ENCODE measurements around the gene RNF168.

Gene RNF168

GRCh38 chr3:196546537-196546936, 43.0 kb upstream of the RNF168 start:
- no peaks in the 10 kb centered on the region for H3K27me3 ChIP-seq (ENCODE audit: insufficient read depth, poor library complexity, severe bottlenecking)
- ATAC-seq (ENCODE audit: low read depth) (no peak), DNase-seq (ENCODE audit: low spot score) (no peak)
- H3K4me1 ChIP-seq (ENCODE audit: insufficient read depth, poor library complexity, severe bottlenecking) = no peaks in the 10 kb centered on the region
- peaks cover 5% of the 10 kb centered on the region for H3K9me3 ChIP-seq (ENCODE audit: severe bottlenecking)
- no peak overlapping the region for H3K27ac ChIP-seq (ENCODE audit: poor library complexity, severe bottlenecking)
- H3K36me3 ChIP-seq (ENCODE audit: low read depth) = no peaks in the 10 kb centered on the region
- no peak overlapping the region for H3K4me3 ChIP-seq (ENCODE audit: severe bottlenecking)
- TF ChIP-seq CTCF (IDR thresholded peaks at IDR 0.05; ENCODE audit: poor library complexity, severe bottlenecking) = no peak

GRCh38 chr3:196544491-196544992, 41.0 kb upstream of the RNF168 start:
- DNase-seq (ENCODE audit: low spot score) = no peak
- H3K27me3 ChIP-seq (ENCODE audit: insufficient read depth, poor library complexity, severe bottlenecking) = no peaks in the 10 kb centered on the region
- no peaks in the 10 kb centered on the region for H3K36me3 ChIP-seq (ENCODE audit: low read depth)
- no peak overlapping the region for H3K27ac ChIP-seq (ENCODE audit: poor library complexity, severe bottlenecking)
- no peak for TF ChIP-seq CTCF (IDR thresholded peaks at IDR 0.05; ENCODE audit: poor library complexity, severe bottlenecking)
- no peak for ATAC-seq (ENCODE audit: low read depth)
- no peak overlapping the region for H3K4me3 ChIP-seq (ENCODE audit: severe bottlenecking)
- H3K4me1 ChIP-seq (ENCODE audit: insufficient read depth, poor library complexity, severe bottlenecking) = no peaks in the 10 kb centered on the region
- peaks cover 1% of the 10 kb centered on the region for H3K9me3 ChIP-seq (ENCODE audit: severe bottlenecking)

GRCh38 chr3:196541684-196542445, 38.3 kb upstream of the RNF168 start:
- H3K4me3 ChIP-seq (ENCODE audit: severe bottlenecking) = no peak overlapping the region
- DNase-seq (ENCODE audit: low spot score) = no peak
- no peak for ATAC-seq (ENCODE audit: low read depth)
- H3K9me3 ChIP-seq (ENCODE audit: severe bottlenecking) = no peaks in the 10 kb centered on the region
- no peaks in the 10 kb centered on the region for H3K36me3 ChIP-seq (ENCODE audit: low read depth)
- TF ChIP-seq CTCF (IDR thresholded peaks at IDR 0.05; ENCODE audit: poor library complexity, severe bottlenecking) = no peak
- no peaks in the 10 kb centered on the region for H3K4me1 ChIP-seq (ENCODE audit: insufficient read depth, poor library complexity, severe bottlenecking)
- H3K27me3 ChIP-seq (ENCODE audit: insufficient read depth, poor library complexity, severe bottlenecking) = no peaks in the 10 kb centered on the region
- no peak overlapping the region for H3K27ac ChIP-seq (ENCODE audit: poor library complexity, severe bottlenecking)

DNA sequence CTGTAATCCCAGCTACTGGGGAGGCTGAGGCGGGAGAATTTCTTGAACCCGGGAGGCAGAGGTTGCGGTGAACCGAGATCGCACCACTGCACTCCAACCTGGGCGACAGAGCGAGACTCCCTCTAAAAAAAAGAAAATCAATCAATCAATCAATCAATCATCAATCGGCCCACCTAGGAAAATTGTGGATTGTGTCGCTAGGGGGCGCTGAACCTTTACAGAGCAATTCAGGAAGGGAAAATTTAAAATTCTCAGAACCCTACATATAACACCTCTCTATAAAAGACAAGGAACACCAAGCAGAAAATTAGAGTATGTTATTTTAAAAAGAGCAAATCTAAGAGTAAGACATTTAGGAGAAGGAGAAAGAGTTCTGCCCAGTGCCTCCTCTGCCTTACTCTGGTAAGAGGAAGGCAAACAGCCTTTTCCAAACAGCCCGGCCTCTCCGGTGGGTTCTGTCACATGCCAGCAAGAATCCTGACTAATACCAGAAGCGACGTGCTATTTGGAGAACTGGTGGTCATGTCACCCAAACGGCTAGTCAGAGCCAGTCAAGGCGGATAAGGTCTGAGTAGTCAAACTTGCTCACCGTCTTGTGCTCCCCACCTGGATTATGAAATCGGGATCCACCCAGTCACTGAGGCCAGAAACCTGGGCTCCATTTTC, 33.9 kb upstream of the RNF168 start:
- peak; percentile 87 for TF ChIP-seq CTCF (IDR thresholded peaks at IDR 0.05; ENCODE audit: poor library complexity, severe bottlenecking)

More for the DNA sequence above, 33.9 kb upstream of the RNF168 start:
- Histone ChIP-seq H3K9me3 (ENCODE audit: severe bottlenecking) (no peaks in the 10 kb centered on the region), H3K27me3 (ENCODE audit: insufficient read depth, poor library complexity, severe bottlenecking) (no peaks in the 10 kb centered on the region), H3K36me3 (ENCODE audit: low read depth) (no peaks in the 10 kb centered on the region), H3K4me3 (ENCODE audit: severe bottlenecking) (no peak overlapping the region), H3K4me1 (ENCODE audit: insufficient read depth, poor library complexity, severe bottlenecking) (no peaks in the 10 kb centered on the region), H3K27ac (ENCODE audit: poor library complexity, severe bottlenecking) (no peak overlapping the region)
- ATAC-seq (ENCODE audit: low read depth) (peak; percentile 69), DNase-seq (ENCODE audit: low spot score) (no peak)
